MG63 (cell line): Measurements from ENCODE around the gene DUSP6. TPM values are rescaled to one million over a fixed set of nuclear protein-coding genes. Genes with fewer than 3 reads are reported as not detected.

Experiments used
- total RNA-seq: library from RNA; depleted of rRNA; stranded (reverse); fragments of >200 nt; shearing (Covaris generic); gene quantifications from 2 replicates; pipeline ENCODE4 v1.2.3, GENCODE V29; 2014; ENCODE audit warnings: low replicate concordance; rRNA removed

Gene DUSP6
- total RNA-seq, 1 experiment from 2014 or later, result 19.5 TPM

Other genes with a start within 250 kb of the DUSP6 start
- gene GALNT4, start 172.3 kb upstream of the DUSP6 start, total RNA-seq, result 3.5 and 5.3 TPM in 2 replicates
- gene POC1B, start 173.5 kb upstream of the DUSP6 start, total RNA-seq, result 6.9 and 11.8 TPM in 2 replicates